Measurements from ENCODE around the gene KCNJ16.

KCNJ16 gene

DNA sequence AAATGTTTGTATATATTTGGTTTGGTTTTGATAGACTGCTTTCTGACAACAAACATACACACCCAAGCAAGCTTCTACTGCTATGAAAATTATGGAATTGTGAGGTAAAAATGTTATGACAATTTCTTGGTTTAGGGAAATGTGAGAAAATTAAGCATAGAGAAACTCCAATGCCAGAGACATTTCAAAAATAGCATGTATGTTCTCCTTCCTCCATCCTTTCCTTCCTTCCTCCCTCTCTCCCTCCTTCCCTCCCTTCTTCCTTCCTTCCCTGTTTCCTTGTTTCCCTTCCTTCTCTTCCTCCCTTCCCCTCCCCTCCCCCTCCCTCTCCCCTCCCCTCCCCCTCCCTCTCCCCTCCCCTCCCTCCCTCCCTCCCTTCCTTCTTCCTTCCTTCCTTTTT, 109.2 kb downstream of the KCNJ16 start:
- no peaks in the 10 kb centered on the region for H3K9me3 ChIP-seq (ENCODE audit: insufficient read depth, low read depth, low read length)
- H3K4me2 ChIP-seq (ENCODE audit: low read depth, low read length, poor library complexity, severe bottlenecking) = no peak overlapping the region
- no peak for TF ChIP-seq EZH2phosphoT487 (IDR thresholded peaks at IDR 0.05; ENCODE audit: borderline replicate concordance)
- TF ChIP-seq, protein P1, sequence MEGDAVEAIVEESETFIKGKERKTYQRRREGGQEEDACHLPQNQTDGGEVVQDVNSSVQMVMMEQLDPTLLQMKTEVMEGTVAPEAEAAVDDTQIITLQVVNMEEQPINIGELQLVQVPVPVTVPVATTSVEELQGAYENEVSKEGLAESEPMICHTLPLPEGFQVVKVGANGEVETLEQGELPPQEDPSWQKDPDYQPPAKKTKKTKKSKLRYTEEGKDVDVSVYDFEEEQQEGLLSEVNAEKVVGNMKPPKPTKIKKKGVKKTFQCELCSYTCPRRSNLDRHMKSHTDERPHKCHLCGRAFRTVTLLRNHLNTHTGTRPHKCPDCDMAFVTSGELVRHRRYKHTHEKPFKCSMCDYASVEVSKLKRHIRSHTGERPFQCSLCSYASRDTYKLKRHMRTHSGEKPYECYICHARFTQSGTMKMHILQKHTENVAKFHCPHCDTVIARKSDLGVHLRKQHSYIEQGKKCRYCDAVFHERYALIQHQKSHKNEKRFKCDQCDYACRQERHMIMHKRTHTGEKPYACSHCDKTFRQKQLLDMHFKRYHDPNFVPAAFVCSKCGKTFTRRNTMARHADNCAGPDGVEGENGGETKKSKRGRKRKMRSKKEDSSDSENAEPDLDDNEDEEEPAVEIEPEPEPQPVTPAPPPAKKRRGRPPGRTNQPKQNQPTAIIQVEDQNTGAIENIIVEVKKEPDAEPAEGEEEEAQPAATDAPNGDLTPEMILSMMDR (conservative IDR thresholded peaks at IDR 0.05; ENCODE audit: low read length) = no peak
- no peak overlapping the region for H3K4me3 ChIP-seq (ENCODE audit: low read length, poor library complexity, severe bottlenecking)
- no peaks in the 10 kb centered on the region for H3K4me1 ChIP-seq (ENCODE audit: insufficient read depth, low read length, poor library complexity, severe bottlenecking)
- H3K9me2 ChIP-seq (replicated peaks; ENCODE audit: low read depth, low read length) = no peaks in the 10 kb centered on the region
- no peaks in the 10 kb centered on the region for H4K20me1 ChIP-seq (ENCODE audit: insufficient read depth, low read length, poor library complexity, severe bottlenecking)
- no peak overlapping the region for H2AFZ ChIP-seq (ENCODE audit: low read length)
- H3K36me3 ChIP-seq (ENCODE audit: insufficient read depth, low read length) = no peaks in the 10 kb centered on the region
- no peak overlapping the region for H3K9ac ChIP-seq (ENCODE audit: low read depth, low read length, poor library complexity, severe bottlenecking)
- no peaks in the 10 kb centered on the region for H3K27me3 ChIP-seq (ENCODE audit: insufficient read depth, low read length, poor library complexity, severe bottlenecking)
- H3F3A ChIP-seq (ENCODE audit: low read depth) = no peaks in the 10 kb centered on the region
- no peaks in the 10 kb centered on the region for H3K79me2 ChIP-seq (ENCODE audit: insufficient read depth, low read length)

DNA sequence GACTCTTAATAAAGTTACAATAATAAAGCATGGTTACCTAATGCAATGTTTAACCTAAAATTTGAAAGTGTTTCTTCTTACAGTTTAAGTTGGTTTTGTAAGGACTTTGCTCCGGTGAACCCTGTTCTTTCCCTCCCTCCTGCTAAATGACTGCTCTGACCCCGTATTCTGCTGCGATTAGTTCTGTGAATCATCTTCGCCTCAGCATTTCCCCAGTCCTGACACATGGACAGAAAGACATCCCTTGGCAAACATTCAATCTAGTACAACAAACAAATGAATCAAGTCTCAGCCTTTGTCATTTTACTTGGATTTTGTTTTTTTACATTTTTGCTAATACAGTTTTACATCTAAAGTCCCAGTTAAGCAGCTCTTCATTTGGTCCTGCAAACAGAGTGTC, 109.7 kb downstream of the KCNJ16 start:
- TF ChIP-seq, protein P1 (conservative IDR thresholded peaks at IDR 0.05; ENCODE audit: low read length) = no peak
- no peak for TF ChIP-seq EZH2phosphoT487 (IDR thresholded peaks at IDR 0.05; ENCODE audit: borderline replicate concordance)
- Histone ChIP-seq H3F3A (ENCODE audit: low read depth) (no peaks in the 10 kb centered on the region), H3K4me2 (ENCODE audit: low read depth, low read length, poor library complexity, severe bottlenecking) (no peak overlapping the region), H3K36me3 (ENCODE audit: insufficient read depth, low read length) (no peaks in the 10 kb centered on the region), H3K9me2 (replicated peaks; ENCODE audit: low read depth, low read length) (no peaks in the 10 kb centered on the region), H4K20me1 (ENCODE audit: insufficient read depth, low read length, poor library complexity, severe bottlenecking) (no peaks in the 10 kb centered on the region), H3K4me3 (ENCODE audit: low read length, poor library complexity, severe bottlenecking) (no peak overlapping the region), H2AFZ (ENCODE audit: low read length) (no peak overlapping the region), H3K9me3 (ENCODE audit: insufficient read depth, low read depth, low read length) (no peaks in the 10 kb centered on the region), H3K79me2 (ENCODE audit: insufficient read depth, low read length) (no peaks in the 10 kb centered on the region), H3K27me3 (ENCODE audit: insufficient read depth, low read length, poor library complexity, severe bottlenecking) (no peaks in the 10 kb centered on the region), H3K9ac (ENCODE audit: low read depth, low read length, poor library complexity, severe bottlenecking) (no peak overlapping the region), H3K4me1 (ENCODE audit: insufficient read depth, low read length, poor library complexity, severe bottlenecking) (no peaks in the 10 kb centered on the region)

All from Loucy (cell line).